Neural progenitor cell (in vitro differentiated cells): ENCODE results near the gene RENBP. TPM values are rescaled to one million over a fixed set of nuclear protein-coding genes. Genes with fewer than 3 reads are reported as not detected.

ENCODE experiments used
- DNase-seq: peaks from one replicate; pipeline ENCODE4 v3.0.0-alpha.2; 2016; ENCODE audit warnings: low spot score
- H2AFZ ChIP-seq: fragments of 200-600 bp; sonication (generic); replicated peaks from 2 replicates; pipeline ENCODE4 v1.6.1; 2016; ENCODE audit warnings: antibody characterized with exemption
- H3F3A ChIP-seq: fragments of 200-600 bp; sonication (generic); 2 replicates; pipeline ENCODE4 v1.6.1; 2016; ENCODE audit warnings: antibody characterized with exemption, low read depth
- H3K27ac ChIP-seq: fragments of 200-600 bp; sonication (generic); 2 replicates; pipeline ENCODE4 v1.5.1; 2016; ENCODE audit warnings: mild to moderate bottlenecking
- H3K27me3 ChIP-seq: fragments of 200-600 bp; sonication (generic); 2 replicates; pipeline ENCODE4 v1.6.1; 2016; ENCODE audit warnings: mild to moderate bottlenecking, moderate library complexity
- H3K36me3 ChIP-seq: fragments of 200-600 bp; sonication (generic); 2 replicates; pipeline ENCODE4 v1.5.1; 2016
- H3K4me1 ChIP-seq: fragments of 200-600 bp; sonication (generic); 2 replicates; pipeline ENCODE4 v1.6.1; 2016; ENCODE audit warnings: mixed run types
- H3K4me2 ChIP-seq: fragments of 200-600 bp; sonication (generic); 2 replicates; pipeline ENCODE4 v1.6.1; 2016
- H3K4me3 ChIP-seq: fragments of 200-600 bp; sonication (generic); 2 replicates; pipeline ENCODE4 v1.5.1; 2016
- H3K79me2 ChIP-seq: fragments of 200-600 bp; sonication (generic); 2 replicates; pipeline ENCODE4 v1.6.1; 2016; ENCODE audit warnings: low read depth
- H3K9ac ChIP-seq: fragments of 200-600 bp; sonication (generic); 2 replicates; pipeline ENCODE4 v1.6.1; 2016
- H3K9me3 ChIP-seq: fragments of 200-600 bp; sonication (generic); 2 replicates; pipeline ENCODE4 v1.5.1; 2016; ENCODE audit warnings: low read depth
- H4K20me1 ChIP-seq: fragments of 200-600 bp; sonication (generic); 2 replicates; pipeline ENCODE4 v1.6.1; 2016; ENCODE audit warnings: low read depth
- H3K27ac Mint-ChIP-seq: 3 replicates; pipeline ENCODE4 v1.8.0; 2021; ENCODE audit warnings: mixed read lengths
- H3K27me3 Mint-ChIP-seq: 2 replicates; pipeline ENCODE4 v1.8.0; 2022; ENCODE audit warnings: low read depth, mild to moderate bottlenecking, inconsistent platforms, moderate library complexity, mixed read lengths; ENCODE audit not compliant: insufficient read depth
- H3K36me3 Mint-ChIP-seq: 3 replicates; pipeline ENCODE4 v1.8.0; 2021; ENCODE audit warnings: mixed read lengths
- H3K4me1 Mint-ChIP-seq: 3 replicates; pipeline ENCODE4 v1.8.0; 2021; ENCODE audit warnings: mixed read lengths
- H3K4me3 Mint-ChIP-seq: 3 replicates; pipeline ENCODE4 v1.8.0; 2021; ENCODE audit warnings: mild to moderate bottlenecking, moderate library complexity, mixed read lengths
- H3K9me3 Mint-ChIP-seq: 3 replicates; pipeline ENCODE4 v1.8.0; 2020; ENCODE audit warnings: mixed read lengths
- CTCF ChIP-seq: fragments of 200-600 bp; sonication (generic); IDR thresholded peaks from 2 replicates; pipeline ENCODE4 v1.5.1; 2017; ENCODE audit warnings: antibody characterized with exemption, mild to moderate bottlenecking
- EZH2 ChIP-seq: fragments of 200-600 bp; sonication (generic); IDR thresholded peaks from 2 replicates; pipeline ENCODE4 v1.6.1; 2017; ENCODE audit warnings: antibody characterized with exemption, mild to moderate bottlenecking, moderate library complexity
- EZH2phosphoT487 ChIP-seq: fragments of 200-600 bp; sonication (generic); IDR thresholded peaks from 2 replicates; pipeline ENCODE4 v1.6.1; 2017; ENCODE audit warnings: antibody characterized with exemption
- total RNA-seq: library from RNA; depleted of rRNA; stranded (reverse); fragments of >200 nt; gene quantifications from 2 replicates; pipeline ENCODE4 v1.2.3, GENCODE V29; 2015; ENCODE audit warnings: low replicate concordance

RENBP gene
- total RNA-seq, 1 donor from 2014 or later: 5.4 TPM

GRCh38 chrX:153910446-153910845, 34.0 kb downstream of the RENBP start:
- no peaks in the 10 kb centered on the region for H3K36me3 ChIP-seq
- no peaks in the 10 kb centered on the region for H3K27me3 ChIP-seq
- no peaks in the 10 kb centered on the region for H4K20me1 ChIP-seq
- Mint-ChIP-seq H3K4me1 (peaks cover 4% of the 10 kb centered on the region), H3K27me3 (no peaks in the 10 kb centered on the region), H3K36me3 (no peaks in the 10 kb centered on the region), H3K4me3 (no peak overlapping the region), H3K27ac (no peak overlapping the region), H3K9me3 (peaks cover 17% of the 10 kb centered on the region)
- no peak overlapping the region for H3K4me2 ChIP-seq
- H3F3A ChIP-seq: no peaks in the 10 kb centered on the region
- no peak overlapping the region for H3K4me3 ChIP-seq
- H3K27ac ChIP-seq: no peak overlapping the region
- no peaks in the 10 kb centered on the region for H3K9me3 ChIP-seq
- no peak for DNase-seq
- no peak overlapping the region for H2AFZ ChIP-seq
- no peaks in the 10 kb centered on the region for H3K79me2 ChIP-seq
- no peak for TF ChIP-seq EZH2
- no peak for TF ChIP-seq CTCF
- TF ChIP-seq EZH2phosphoT487: no peak
- H3K4me1 ChIP-seq: no peaks in the 10 kb centered on the region
- no peak overlapping the region for H3K9ac ChIP-seq

- H3K9me3 ChIP-seq: no peaks in the 10 kb centered on the region
- H3K4me2 ChIP-seq: no peak overlapping the region
- H3K27ac ChIP-seq: no peak overlapping the region
- Mint-ChIP-seq H3K4me3 (no peak overlapping the region), H3K4me1 (peaks cover 4% of the 10 kb centered on the region), H3K36me3 (no peaks in the 10 kb centered on the region), H3K27ac (no peak overlapping the region), H3K27me3 (no peaks in the 10 kb centered on the region), H3K9me3 (peaks cover 17% of the 10 kb centered on the region)
- no peaks in the 10 kb centered on the region for H3F3A ChIP-seq
- no peaks in the 10 kb centered on the region for H3K79me2 ChIP-seq
- no peaks in the 10 kb centered on the region for H4K20me1 ChIP-seq
- H3K27me3 ChIP-seq: no peaks in the 10 kb centered on the region
- no peak overlapping the region for H2AFZ ChIP-seq
- no peak for TF ChIP-seq EZH2phosphoT487
- TF ChIP-seq CTCF: no peak
- no peak for TF ChIP-seq EZH2
- DNase-seq: no peak
- H3K36me3 ChIP-seq: no peaks in the 10 kb centered on the region
- no peaks in the 10 kb centered on the region for H3K4me1 ChIP-seq
- no peak overlapping the region for H3K4me3 ChIP-seq
- no peak overlapping the region for H3K9ac ChIP-seq
Observed at GRCh38 chrX:153909980-153910360, 34.5 kb downstream of the RENBP start.

GRCh38 chrX:153909024-153909979, 35.1 kb downstream of the RENBP start:
- no peaks in the 10 kb centered on the region for H4K20me1 ChIP-seq
- H3K9me3 Mint-ChIP-seq: peaks cover 19% of the 10 kb centered on the region
- no peaks in the 10 kb centered on the region for H3K4me1 ChIP-seq
- DNase-seq: peak; percentile 66
- H3K27me3 ChIP-seq: no peaks in the 10 kb centered on the region
- peaks cover 4% of the 10 kb centered on the region for H3K4me1 Mint-ChIP-seq
- H3K4me2 ChIP-seq: no peak overlapping the region
- TF ChIP-seq EZH2phosphoT487 (no peak), CTCF (no peak), EZH2 (no peak)
- H3K4me3 Mint-ChIP-seq: no peak overlapping the region
- H3K9me3 ChIP-seq: no peaks in the 10 kb centered on the region
- no peak overlapping the region for H3K27ac ChIP-seq
- no peak overlapping the region for H3K27ac Mint-ChIP-seq
- no peaks in the 10 kb centered on the region for H3K27me3 Mint-ChIP-seq
- no peak overlapping the region for H3K4me3 ChIP-seq
- no peaks in the 10 kb centered on the region for H3K36me3 Mint-ChIP-seq
- no peak overlapping the region for H2AFZ ChIP-seq
- H3F3A ChIP-seq: no peaks in the 10 kb centered on the region
- H3K79me2 ChIP-seq: no peaks in the 10 kb centered on the region
- H3K36me3 ChIP-seq: no peaks in the 10 kb centered on the region
- H3K9ac ChIP-seq: no peak overlapping the region
